Ishikawa (cell line): ENCODE data around the gene HDLBP.

Experiments used
- CREB1 ChIP-seq: IDR thresholded peaks from 2 replicates; pipeline ENCODE4 v1.6.1; 2012; ENCODE audit warnings: low read depth
- EP300 ChIP-seq: IDR thresholded peaks from 2 replicates; pipeline ENCODE4 v1.6.1; 2012; ENCODE audit warnings: borderline replicate concordance
- FOXM1 ChIP-seq: IDR thresholded peaks from 2 replicates; pipeline ENCODE4 v1.6.1; 2012; ENCODE audit warnings: low read depth, borderline replicate concordance
- NFIC ChIP-seq: IDR thresholded peaks from 2 replicates; pipeline ENCODE4 v1.6.1; 2012
- RAD21 ChIP-seq: IDR thresholded peaks from 2 replicates; pipeline ENCODE4 v1.6.1; 2012; ENCODE audit warnings: low read depth
- REST ChIP-seq: IDR thresholded peaks from 2 replicates; pipeline ENCODE4 v1.6.1; 2012; ENCODE audit warnings: low read depth, mild to moderate bottlenecking
- TAF1 ChIP-seq: IDR thresholded peaks from 2 replicates; pipeline ENCODE4 v1.6.1; 2012; ENCODE audit warnings: low read depth, mild to moderate bottlenecking
- TCF12 ChIP-seq: IDR thresholded peaks from 2 replicates; pipeline ENCODE4 v1.6.1; 2012; ENCODE audit warnings: low read depth
- TEAD4 ChIP-seq: IDR thresholded peaks from 2 replicates; pipeline ENCODE4 v1.6.1; 2012
- YY1 ChIP-seq: IDR thresholded peaks from 2 replicates; pipeline ENCODE4 v1.6.1; 2012; ENCODE audit warnings: low read depth
- ZBTB7A ChIP-seq: IDR thresholded peaks from 2 replicates; pipeline ENCODE4 v1.6.1; 2012; ENCODE audit warnings: low read depth
- TF ChIP-seq, protein P1 (sequence below): IDR thresholded peaks from 2 replicates; pipeline ENCODE4 v1.6.1; 2012
- TF ChIP-seq, protein P2 (sequence below): IDR thresholded peaks from 2 replicates; pipeline ENCODE4 v1.6.1; 2012

DNA sequence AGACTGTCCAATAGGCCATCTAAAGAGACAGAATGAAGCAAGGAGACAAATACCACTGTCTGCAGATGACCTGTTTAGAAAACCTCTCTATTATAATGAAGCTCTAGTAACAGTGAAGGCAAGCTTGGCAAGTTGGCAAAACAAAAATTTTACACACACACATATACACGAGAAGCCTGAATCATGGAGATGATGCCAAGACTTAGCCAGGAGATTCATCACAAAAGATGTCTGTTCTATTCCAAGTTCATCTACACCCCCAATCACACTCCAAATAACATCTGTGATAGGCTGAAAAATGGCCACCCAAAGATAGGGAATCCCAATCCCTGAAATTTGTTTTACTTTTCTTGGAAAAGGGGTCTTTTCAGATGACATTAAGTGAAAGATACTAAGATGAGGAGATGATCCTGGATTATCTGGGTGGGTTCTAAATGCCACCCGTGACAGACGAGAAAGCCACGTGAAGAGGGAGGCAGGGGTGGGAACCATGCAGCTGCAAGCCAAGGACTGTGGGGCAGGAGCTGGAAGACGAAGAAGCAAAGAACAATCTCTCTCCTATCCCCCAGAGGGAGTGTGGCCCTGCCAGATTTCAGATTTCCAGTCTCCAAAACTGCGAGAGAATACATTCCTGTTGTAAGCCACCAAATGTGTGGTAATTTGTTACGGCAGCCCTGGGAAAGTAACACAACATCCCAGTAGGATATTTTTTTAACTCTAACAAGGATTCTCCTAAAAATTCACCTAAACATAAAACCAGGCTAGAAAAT, 20.0 kb downstream of the HDLBP start:
- TF ChIP-seq FOXM1 (no peak), TAF1 (no peak), EP300 (no peak), RAD21 (no peak), CREB1 (no peak), REST (no peak), TEAD4 (no peak), TCF12 (no peak), YY1 (no peak), ZBTB7A (no peak), NFIC (no peak)
- TF ChIP-seq, protein P1, sequence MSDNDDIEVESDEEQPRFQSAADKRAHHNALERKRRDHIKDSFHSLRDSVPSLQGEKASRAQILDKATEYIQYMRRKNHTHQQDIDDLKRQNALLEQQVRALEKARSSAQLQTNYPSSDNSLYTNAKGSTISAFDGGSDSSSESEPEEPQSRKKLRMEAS, result no peak
- TF ChIP-seq, protein P2, sequence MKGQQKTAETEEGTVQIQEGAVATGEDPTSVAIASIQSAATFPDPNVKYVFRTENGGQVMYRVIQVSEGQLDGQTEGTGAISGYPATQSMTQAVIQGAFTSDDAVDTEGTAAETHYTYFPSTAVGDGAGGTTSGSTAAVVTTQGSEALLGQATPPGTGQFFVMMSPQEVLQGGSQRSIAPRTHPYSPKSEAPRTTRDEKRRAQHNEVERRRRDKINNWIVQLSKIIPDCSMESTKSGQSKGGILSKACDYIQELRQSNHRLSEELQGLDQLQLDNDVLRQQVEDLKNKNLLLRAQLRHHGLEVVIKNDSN, result no peak
